ENCODE results near the gene C10orf90. TPM values are rescaled to one million over a fixed set of nuclear protein-coding genes. Genes with fewer than 3 reads are reported as not detected.

Gene C10orf90
- total and polyA plus RNA-seq, 2 of the 8 experiments (the other 6 are each of a cell fraction or from before 2014, with no cell fraction given), result 0.21 TPM; not detected in 1

DNA sequence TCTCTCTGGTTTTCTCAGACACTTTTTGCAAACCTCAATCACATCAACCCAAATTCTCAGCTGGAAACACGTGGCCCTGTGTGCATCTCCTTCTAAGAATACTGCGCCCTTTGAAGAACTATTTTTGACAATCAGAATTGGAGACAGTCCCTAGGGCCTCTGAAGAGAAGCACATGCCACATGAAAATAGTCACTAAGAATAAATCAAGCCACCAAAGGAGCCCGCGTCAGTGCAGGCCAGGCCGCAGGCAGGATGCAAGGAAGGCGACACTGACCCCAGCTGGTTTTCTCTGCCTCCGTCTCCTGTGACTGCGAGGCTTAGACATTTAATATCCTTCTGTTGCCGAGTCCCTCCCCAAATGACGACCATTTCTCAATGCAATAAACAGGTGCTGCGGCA lies 194.2 kb downstream of the C10orf90 start:
- H3K79me1 ChIP-seq (ENCODE audit: low read depth, low read length), result no peaks in the 10 kb centered on the region
- no peak overlapping the region for H4K91ac ChIP-seq (replicated peaks; ENCODE audit: insufficient read length, low read length)
- no peak overlapping the region for H3K9ac ChIP-seq (replicated peaks in 1 of 4; ENCODE audit: extremely low read depth in 1 of 4, low read depth in 3 of 4, low read length in 3 of 4)
- TF ChIP-seq RAD21 (IDR thresholded peaks at IDR 0.05 in 1 of 2, conservative IDR thresholded peaks at IDR 0.05 in 1 of 2; ENCODE audit: low read depth in 2 of 2, low read length in 2 of 2) (peak; percentile 36 to 49), KDM4A (IDR thresholded peaks at IDR 0.05; ENCODE audit: low read depth, low read length, severe bottlenecking) (no peak)
- TF ChIP-seq, protein P1, sequence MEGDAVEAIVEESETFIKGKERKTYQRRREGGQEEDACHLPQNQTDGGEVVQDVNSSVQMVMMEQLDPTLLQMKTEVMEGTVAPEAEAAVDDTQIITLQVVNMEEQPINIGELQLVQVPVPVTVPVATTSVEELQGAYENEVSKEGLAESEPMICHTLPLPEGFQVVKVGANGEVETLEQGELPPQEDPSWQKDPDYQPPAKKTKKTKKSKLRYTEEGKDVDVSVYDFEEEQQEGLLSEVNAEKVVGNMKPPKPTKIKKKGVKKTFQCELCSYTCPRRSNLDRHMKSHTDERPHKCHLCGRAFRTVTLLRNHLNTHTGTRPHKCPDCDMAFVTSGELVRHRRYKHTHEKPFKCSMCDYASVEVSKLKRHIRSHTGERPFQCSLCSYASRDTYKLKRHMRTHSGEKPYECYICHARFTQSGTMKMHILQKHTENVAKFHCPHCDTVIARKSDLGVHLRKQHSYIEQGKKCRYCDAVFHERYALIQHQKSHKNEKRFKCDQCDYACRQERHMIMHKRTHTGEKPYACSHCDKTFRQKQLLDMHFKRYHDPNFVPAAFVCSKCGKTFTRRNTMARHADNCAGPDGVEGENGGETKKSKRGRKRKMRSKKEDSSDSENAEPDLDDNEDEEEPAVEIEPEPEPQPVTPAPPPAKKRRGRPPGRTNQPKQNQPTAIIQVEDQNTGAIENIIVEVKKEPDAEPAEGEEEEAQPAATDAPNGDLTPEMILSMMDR (IDR thresholded peaks at IDR 0.05; ENCODE audit: control extremely low read depth in 1 of 3, insufficient read depth in 1 of 3, low read depth in 1 of 3, low read length in 3 of 3), result peak in 2 of 3 experiments; percentile 10 to 12; a peak in 2 of 4 replicates
- H4K5ac ChIP-seq (ENCODE audit: insufficient read length, low read depth, low read length), result no peak overlapping the region
- 87% methylated on average over 11 of the region's 11 CpGs; no CpG with 5 or more reads in 1 of the 2 experiments for WGBS, 2 experiments (ENCODE audit: extremely low coverage in 1 of 2, insufficient coverage in 1 of 2, insufficient read length in 1 of 2, insufficient replicate concordance in 2 of 2, low coverage in 1 of 2, low lambda C conversion rate in 2 of 2, missing lambda C conversion rate in 1 of 2)
- no peaks in the 10 kb centered on the region for H3K36me3 ChIP-seq (ENCODE audit: control insufficient read depth in 2 of 4, insufficient read depth in 4 of 4, low read length in 3 of 4)
- no peak overlapping the region for H2BK120ac ChIP-seq (replicated peaks; ENCODE audit: low read depth, low read length)
- no peak overlapping the region for H4K8ac ChIP-seq (ENCODE audit: extremely low read depth, insufficient read depth, low read length)
- no peak overlapping the region for H3K27ac ChIP-seq (ENCODE audit: low read depth, low read length)
- H3K79me2 ChIP-seq (ENCODE audit: control insufficient read depth in 1 of 2, insufficient read depth in 2 of 2, low read length in 2 of 2), result no peaks in the 10 kb centered on the region
- H3K4me1 ChIP-seq (replicated peaks in 1 of 4; ENCODE audit: control insufficient read depth in 3 of 4, insufficient read depth in 4 of 4, low read length in 3 of 4), result 0 out of 7 replicates have a peak, but pooled peaks cover 0 to 2% (median 0%) of the 10 kb centered on the region in 4 experiments
- H3K9me3 ChIP-seq (ENCODE audit: insufficient read depth in 2 of 2, low read depth in 1 of 2, low read length in 1 of 2), result no peaks in the 10 kb centered on the region
- POLR2A ChIA-PET (ENCODE audit: partially characterized antibody), result interaction anchor here (0.5 kb wide), 1 partner anchor 35 kb away, joined by 3 read pairs; no protein-coding TSS in a partner anchor
- no peak overlapping the region for H3K23ac ChIP-seq (ENCODE audit: insufficient read length)
- no peak overlapping the region for H2AK5ac ChIP-seq (ENCODE audit: low read depth, low read length)
- DNase-seq (ENCODE audit: low read depth in 1 of 2, low spot score in 2 of 2) (peak in 1 of 2 experiments; percentile 47), FAIRE-seq (no peak)
- no peak overlapping the region for H3K56ac ChIP-seq (replicated peaks; ENCODE audit: insufficient read length, low read depth, low read length)
- H2BK15ac ChIP-seq (ENCODE audit: low read length), result no peak overlapping the region
- H3K23me2 ChIP-seq (ENCODE audit: low read depth, low read length), result no peaks in the 10 kb centered on the region
- H4K20me1 ChIP-seq (replicated peaks in 1 of 2; ENCODE audit: control insufficient read depth in 1 of 2, insufficient read depth in 2 of 2, low read length in 2 of 2), result no peaks in the 10 kb centered on the region
- H3K4ac ChIP-seq (replicated peaks; ENCODE audit: insufficient read length, low read depth, low read length), result no peak overlapping the region
- H2BK12ac ChIP-seq (ENCODE audit: low read depth, low read length), result no peak overlapping the region
- CTCF ChIA-PET (ENCODE audit: partially characterized antibody), result interaction anchor here (0.6 to 2.9 kb wide), 4 partner anchors 27 to 1220 kb away, joined by 3 to 7 read pairs (median 4); no protein-coding TSS in a partner anchor
- no peak overlapping the region for H3K4me3 ChIP-seq (ENCODE audit: extremely low read depth in 1 of 4, insufficient read depth in 2 of 4, low read depth in 3 of 4, low read length in 4 of 4)
- H3K27me3 ChIP-seq (replicated peaks in 1 of 4; ENCODE audit: control insufficient read depth in 3 of 4, extremely low read depth in 1 of 4, insufficient read depth in 3 of 4, low read length in 3 of 4), result no peaks in the 10 kb centered on the region
- no peak overlapping the region for H2BK5ac ChIP-seq (ENCODE audit: low read depth, low read length)
- no peak overlapping the region for H3K4me2 ChIP-seq (ENCODE audit: insufficient read depth in 1 of 2, low read depth in 2 of 2, low read length in 2 of 2)
- no peak overlapping the region for H3K18ac ChIP-seq (ENCODE audit: extremely low read depth, low read length)
- H2AFZ ChIP-seq (ENCODE audit: low read length), result peak overlapping the region; percentile 79
- no peak overlapping the region for H3K14ac ChIP-seq (ENCODE audit: insufficient read length)
- H2BK20ac ChIP-seq (ENCODE audit: low read length), result no peak overlapping the region

Data from H1 (cell line).